Activated CD4-positive, alpha-beta T cell treated with anti-CD3 and anti-CD28 coated beads, Interleukin-2, amount 10 ng/mL, durations not matched to agents 24 days and 14 days (primary cell): ENCODE results near the gene ST3GAL3. TPM values are rescaled to one million over a fixed set of nuclear protein-coding genes. Genes with fewer than 3 reads are reported as not detected.
A peak's percentile ranks its signal among the peaks of the same experiment; 100 is the strongest.

Experiments used
- DNase-seq: peaks from one replicate; pipeline ENCODE4 v3.0.0; 2022
- H3K27ac Mint-ChIP-seq: one replicate; pipeline ENCODE4 v1.8.0; 2022; ENCODE audit warnings: mild to moderate bottlenecking, mixed read lengths
- H3K27me3 Mint-ChIP-seq: one replicate; pipeline ENCODE4 v1.8.0; 2022; ENCODE audit warnings: mixed read lengths
- H3K36me3 Mint-ChIP-seq: one replicate; pipeline ENCODE4 v1.8.0; 2022; ENCODE audit warnings: low read depth, mild to moderate bottlenecking, mixed read lengths
- H3K4me1 Mint-ChIP-seq: one replicate; pipeline ENCODE4 v1.8.0; 2021; ENCODE audit warnings: mixed read lengths
- H3K4me3 Mint-ChIP-seq: one replicate; pipeline ENCODE4 v1.8.0; 2022; ENCODE audit warnings: mild to moderate bottlenecking, moderate library complexity, mixed read lengths
- H3K9me3 Mint-ChIP-seq: one replicate; pipeline ENCODE4 v1.8.0; 2021; ENCODE audit warnings: mixed read lengths
- intact Hi-C: fragments of 100-400 bp; cut with micrococcal nuclease; formaldehyde crosslinking; loops from one replicate; pipeline ENCODE4 v1.15.1; 2023
- total RNA-seq: library from RNA; stranded (reverse); gene quantifications from 2 replicates; pipeline ENCODE4 v1.2.3, GENCODE V29; 2022

The ST3GAL3 gene
- total RNA-seq, 1 donor from 2014 or later: 18.1 TPM

- Mint-ChIP-seq H3K27me3 (peaks cover 9% of the 10 kb centered on the region), H3K36me3 (peaks cover 7% of the 10 kb centered on the region), H3K4me1 (peaks cover 8% of the 10 kb centered on the region), H3K9me3 (no peaks in the 10 kb centered on the region), H3K27ac (no peak overlapping the region), H3K4me3 (peak overlapping the region; percentile 64)
- intact Hi-C loops: no loop called here
- peak; percentile 75 for DNase-seq
Observed at GRCh38 chr1:43936431-43937151, 229.3 kb downstream of the ST3GAL3 start.

- peaks cover 9% of the 10 kb centered on the region for H3K27me3 Mint-ChIP-seq
- no peak overlapping the region for H3K27ac Mint-ChIP-seq
- no peak for DNase-seq
- intact Hi-C loops: no loop called here
- no peak overlapping the region for H3K4me3 Mint-ChIP-seq
- no peaks in the 10 kb centered on the region for H3K9me3 Mint-ChIP-seq
- peaks cover 8% of the 10 kb centered on the region for H3K4me1 Mint-ChIP-seq
- H3K36me3 Mint-ChIP-seq: peaks cover 7% of the 10 kb centered on the region
Observed at GRCh38 chr1:43937179-43937865, 230.0 kb downstream of the ST3GAL3 start.

- peaks cover 3% of the 10 kb centered on the region for H3K27me3 Mint-ChIP-seq
- peaks cover 12% of the 10 kb centered on the region for H3K36me3 Mint-ChIP-seq
- no peak overlapping the region for H3K27ac Mint-ChIP-seq
- DNase-seq: no peak
- intact Hi-C loops: no loop called here
- no peaks in the 10 kb centered on the region for H3K9me3 Mint-ChIP-seq
- H3K4me1 Mint-ChIP-seq: peaks cover 12% of the 10 kb centered on the region
- H3K4me3 Mint-ChIP-seq: no peak overlapping the region
Observed at GRCh38 chr1:43938383-43938782, 231.0 kb downstream of the ST3GAL3 start.

GRCh38 chr1:43938892-43939587 is 231.7 kb downstream of the ST3GAL3 start:
- peaks cover 10% of the 10 kb centered on the region for H3K4me1 Mint-ChIP-seq
- no peak overlapping the region for H3K4me3 Mint-ChIP-seq
- peaks cover 3% of the 10 kb centered on the region for H3K27me3 Mint-ChIP-seq
- intact Hi-C loops: no loop called here
- peaks cover 12% of the 10 kb centered on the region for H3K36me3 Mint-ChIP-seq
- DNase-seq: no peak
- H3K27ac Mint-ChIP-seq: no peak overlapping the region
- H3K9me3 Mint-ChIP-seq: no peaks in the 10 kb centered on the region

- intact Hi-C loops: no loop called here
Observed at GRCh38 chr1:43942411-43942810, 235.1 kb downstream of the ST3GAL3 start.

GRCh38 chr1:43944860-43945259 is 237.5 kb downstream of the ST3GAL3 start:
- Mint-ChIP-seq H3K4me3 (peak overlapping the region; percentile 99), H3K27me3 (no peaks in the 10 kb centered on the region), H3K9me3 (no peaks in the 10 kb centered on the region), H3K27ac (peak overlapping the region; percentile 79), H3K36me3 (peaks cover 17% of the 10 kb centered on the region), H3K4me1 (peaks cover 35% of the 10 kb centered on the region)
- intact Hi-C loops: no loop called here
- no peak for DNase-seq

More at GRCh38 chr1:43942411-43942810, 235.1 kb downstream of the ST3GAL3 start:
- H3K4me3 Mint-ChIP-seq: no peak overlapping the region
- no peak for DNase-seq
- no peak overlapping the region for H3K27ac Mint-ChIP-seq
- H3K36me3 Mint-ChIP-seq: peaks cover 21% of the 10 kb centered on the region
- H3K27me3 Mint-ChIP-seq: no peaks in the 10 kb centered on the region
- peaks cover 23% of the 10 kb centered on the region for H3K4me1 Mint-ChIP-seq
- H3K9me3 Mint-ChIP-seq: no peaks in the 10 kb centered on the region

- Mint-ChIP-seq H3K4me1 (peaks cover 40% of the 10 kb centered on the region), H3K27me3 (no peaks in the 10 kb centered on the region), H3K27ac (peak overlapping the region; percentile 97), H3K9me3 (no peaks in the 10 kb centered on the region), H3K36me3 (peaks cover 20% of the 10 kb centered on the region), H3K4me3 (peak overlapping the region; percentile 99)
- intact Hi-C loops: loop anchor here (1.0 to 2.0 kb wide), 9 partner anchors 24 to 685 kb away; partner anchors contain the start of genes ATP6V0B, CCDC24, KDM4A and ST3GAL3
- peak; percentile 60 for DNase-seq
Observed at GRCh38 chr1:43945674-43946235, 238.4 kb downstream of the ST3GAL3 start.

GRCh38 chr1:43946236-43947060 is 239.1 kb downstream of the ST3GAL3 start, which contains the start of gene IPO13:
IPO13 (plus strand) TSS chr1:43946950; CDS start chr1:43947601, 651 bp downstream.
- H3K4me3 Mint-ChIP-seq: peak within 1 kb of the TSS; percentile 99
- DNase-seq: peak; percentile 99
- no peaks in the 10 kb centered on the region for H3K9me3 Mint-ChIP-seq
- intact Hi-C loops: loop anchor here (1.0 to 2.0 kb wide), 9 partner anchors 23 to 684 kb away; partner anchors contain the start of genes ATP6V0B, CCDC24, KDM4A and ST3GAL3
- H3K27me3 Mint-ChIP-seq: no peaks in the 10 kb centered on the region
- H3K27ac Mint-ChIP-seq: peak within 1 kb of the TSS; percentile 97
- H3K36me3 Mint-ChIP-seq: peaks cover 22% of the 10 kb centered on the region
- peaks cover 44% of the 10 kb centered on the region for H3K4me1 Mint-ChIP-seq

GRCh38 chr1:43947061-43947873 is 239.9 kb downstream of the ST3GAL3 start:
- H3K27ac Mint-ChIP-seq: peak overlapping the region; percentile 97
- DNase-seq: no peak
- H3K9me3 Mint-ChIP-seq: no peaks in the 10 kb centered on the region
- peaks cover 45% of the 10 kb centered on the region for H3K4me1 Mint-ChIP-seq
- H3K36me3 Mint-ChIP-seq: peaks cover 22% of the 10 kb centered on the region
- H3K27me3 Mint-ChIP-seq: no peaks in the 10 kb centered on the region
- peak overlapping the region; percentile 99 for H3K4me3 Mint-ChIP-seq
- intact Hi-C loops: loop anchor here (2.0 kb wide), 3 partner anchors 296 to 684 kb away; partner anchors contain the start of gene KDM4A

GRCh38 chr1:43947874-43948437 is 240.6 kb downstream of the ST3GAL3 start:
- peak overlapping the region; percentile 99 for H3K4me3 Mint-ChIP-seq
- peaks cover 42% of the 10 kb centered on the region for H3K4me1 Mint-ChIP-seq

GRCh38 chr1:43949678-43950077 is 242.3 kb downstream of the ST3GAL3 start:
- intact Hi-C loops: no loop called here
- Mint-ChIP-seq H3K27ac (no peak overlapping the region), H3K36me3 (peaks cover 14% of the 10 kb centered on the region), H3K4me3 (no peak overlapping the region), H3K9me3 (no peaks in the 10 kb centered on the region), H3K4me1 (peaks cover 35% of the 10 kb centered on the region), H3K27me3 (no peaks in the 10 kb centered on the region)
- DNase-seq: no peak

More at GRCh38 chr1:43947874-43948437, 240.6 kb downstream of the ST3GAL3 start:
- intact Hi-C loops: loop anchor here (2.0 kb wide), 3 partner anchors 297 to 683 kb away; partner anchors contain the start of gene KDM4A
- DNase-seq: no peak
- Mint-ChIP-seq H3K9me3 (no peaks in the 10 kb centered on the region), H3K27me3 (no peaks in the 10 kb centered on the region), H3K27ac (peak overlapping the region; percentile 97), H3K36me3 (peaks cover 20% of the 10 kb centered on the region)
